Measurements from ENCODE around the gene MAGEB17.

- TF ChIP-seq EZH2 (IDR thresholded peaks at IDR 0.05; ENCODE audit: borderline replicate concordance, low read depth, low read length, poor library complexity, severe bottlenecking) (no peak), CTCF (conservative IDR thresholded peaks at IDR 0.05; ENCODE audit: low read depth, low read length) (no peak)
Measured at GRCh38 chrX:16130707-16131106, 36.6 kb upstream of the MAGEB17 start.

Data from A673 (cell line).